ENCODE results near the gene MKLN1. TPM values are rescaled to one million over a fixed set of nuclear protein-coding genes. Genes with fewer than 3 reads are reported as not detected.

MKLN1 gene
- total RNA-seq, 4 donors from 2014 or later, result 37.9 to 55.2 (median 41.3) TPM

- no peak for DNase-seq (ENCODE audit: extremely low spot score)
- H3K27ac ChIP-seq (replicated peaks in 1 of 4), result no peak overlapping the region
- no peak for TF ChIP-seq POLR2AphosphoS5 (IDR thresholded peaks at IDR 0.05)
- intact Hi-C loops (cut with DNase I), result no loop called here
- H3K27me3 ChIP-seq, result no peaks in the 10 kb centered on the region
- no peak overlapping the region for H3K4me3 ChIP-seq
- no peaks in the 10 kb centered on the region for H3K9me3 ChIP-seq
- WGBS, result 75% methylated on average over 8 of the region's 8 CpGs
- H3K36me3 ChIP-seq, result peaks cover 0 to 5% (median 2%) of the 10 kb centered on the region in 4 donors
- peaks cover 0 to 28% (median 16%) of the 10 kb centered on the region in 4 donors for H3K4me1 ChIP-seq
These were observed 57.4 kb downstream of the MKLN1 start for GRCh38 chr7:131385039-131385605.

- Histone ChIP-seq H3K9me3 (no peaks in the 10 kb centered on the region), H3K36me3 (peaks cover 0 to 5% (median 2%) of the 10 kb centered on the region in 4 donors), H3K27ac (replicated peaks in 1 of 4) (no peak overlapping the region), H3K4me3 (no peak overlapping the region), H3K4me1 (peaks cover 0 to 26% (median 16%) of the 10 kb centered on the region in 4 donors), H3K27me3 (no peaks in the 10 kb centered on the region)
- intact Hi-C loops (cut with DNase I), result no loop called here
- TF ChIP-seq CTCF (IDR thresholded peaks at IDR 0.05) (no peak), POLR2A (IDR thresholded peaks at IDR 0.05; ENCODE audit: low read depth) (no peak), EP300 (IDR thresholded peaks at IDR 0.05) (no peak), POLR2AphosphoS5 (IDR thresholded peaks at IDR 0.05) (no peak)
- WGBS, result 95% methylated on average over 1 of the region's 1 CpG
- no peak for DNase-seq (ENCODE audit: extremely low spot score)
These were observed 60.5 kb downstream of the MKLN1 start for GRCh38 chr7:131388126-131388525.

GRCh38 chr7:131390275-131390674, 62.6 kb downstream of the MKLN1 start:
- 98% methylated on average over 1 of the region's 1 CpG for WGBS
- no peak for DNase-seq (ENCODE audit: extremely low spot score)
- Histone ChIP-seq H3K27me3 (no peaks in the 10 kb centered on the region), H3K4me3 (no peak overlapping the region), H3K4me1 (peaks cover 0 to 7% (median 4%) of the 10 kb centered on the region in 4 donors), H3K9me3 (no peaks in the 10 kb centered on the region), H3K36me3 (peaks cover 0 to 5% (median 2%) of the 10 kb centered on the region in 4 donors), H3K27ac (replicated peaks in 1 of 4) (no peak overlapping the region)
- TF ChIP-seq POLR2AphosphoS5 (IDR thresholded peaks at IDR 0.05), result no peak
- no peak for TF ChIP-seq EP300 (IDR thresholded peaks at IDR 0.05)
- intact Hi-C loops (cut with DNase I), result no loop called here

- peaks cover 0 to 5% (median 2%) of the 10 kb centered on the region in 4 donors for H3K36me3 ChIP-seq
- peaks cover 0 to 3% (median 0%) of the 10 kb centered on the region in 4 donors for H3K4me1 ChIP-seq
- no peaks in the 10 kb centered on the region for H3K27me3 ChIP-seq
- H3K4me3 ChIP-seq, result no peak overlapping the region
- 93% methylated on average over 2 of the region's 2 CpGs for WGBS
- H3K9me3 ChIP-seq, result no peaks in the 10 kb centered on the region
- intact Hi-C loops (cut with DNase I), result no loop called here
- no peak for DNase-seq (ENCODE audit: extremely low spot score)
- H3K27ac ChIP-seq (replicated peaks in 1 of 4), result no peak overlapping the region
- TF ChIP-seq POLR2AphosphoS5 (IDR thresholded peaks at IDR 0.05) (no peak), EP300 (IDR thresholded peaks at IDR 0.05) (no peak)
These were observed 63.5 kb downstream of the MKLN1 start for GRCh38 chr7:131391145-131391544.

- Histone ChIP-seq H3K4me1 (peaks cover 5 to 32% (median 21%) of the 10 kb centered on the region in 4 donors), H3K27me3 (no peaks in the 10 kb centered on the region), H3K9me3 (peaks cover 0 to 12% (median 5%) of the 10 kb centered on the region in 4 donors), H3K4me3 (no peak overlapping the region), H3K27ac (replicated peaks in 1 of 4) (peak overlapping the region; percentile 42 to 75 (median 67)), H3K36me3 (peaks cover 0 to 14% (median 0%) of the 10 kb centered on the region in 4 donors)
- TF ChIP-seq EP300 (IDR thresholded peaks at IDR 0.05), result no peak
- no peak for TF ChIP-seq CTCF (IDR thresholded peaks at IDR 0.05)
- no peak for TF ChIP-seq POLR2A (IDR thresholded peaks at IDR 0.05; ENCODE audit: low read depth)
- no peak for TF ChIP-seq POLR2AphosphoS5 (IDR thresholded peaks at IDR 0.05)
- intact Hi-C loops (cut with DNase I), result no loop called here
- WGBS, result 63% methylated on average over 1 of the region's 1 CpG
- no peak for DNase-seq (ENCODE audit: extremely low spot score)
These were observed 73.1 kb downstream of the MKLN1 start for GRCh38 chr7:131400681-131401176.

- Histone ChIP-seq H3K27ac (replicated peaks in 1 of 4) (peak overlapping the region; percentile 42 to 75 (median 67)), H3K9me3 (peaks cover 0 to 12% (median 5%) of the 10 kb centered on the region in 4 donors), H3K36me3 (peaks cover 0 to 14% (median 0%) of the 10 kb centered on the region in 4 donors), H3K27me3 (no peaks in the 10 kb centered on the region), H3K4me1 (peaks cover 5 to 32% (median 21%) of the 10 kb centered on the region in 4 donors), H3K4me3 (no peak overlapping the region)
- no peak for TF ChIP-seq POLR2AphosphoS5 (IDR thresholded peaks at IDR 0.05)
- TF ChIP-seq CTCF (IDR thresholded peaks at IDR 0.05), result no peak
- TF ChIP-seq POLR2A (IDR thresholded peaks at IDR 0.05; ENCODE audit: low read depth), result no peak
- no peak for TF ChIP-seq EP300 (IDR thresholded peaks at IDR 0.05)
- intact Hi-C loops (cut with DNase I), result no loop called here
- no peak for DNase-seq (ENCODE audit: extremely low spot score)
These were observed 73.5 kb downstream of the MKLN1 start for GRCh38 chr7:131401194-131401593.

Data from esophagus muscularis mucosa (tissue), 4 donors.